GDM1 (cell line): Measurements from ENCODE around the gene LCN1.

Experiments
- DNase-seq: peaks from one replicate; lab custom pipeline; 2025; lab: John Stamatoyannopoulos, UW

Gene LCN1

GRCh38 chr9:135520916-135521607 lies at the start of gene LCN1:
LCN1 (plus strand) TSS chr9:135521440; CDS start chr9:135521498, 58 bp downstream.
- no peak for DNase-seq

GRCh38 chr9:135471791-135472640 lies 49.2 kb upstream of the LCN1 start:
- no peak for DNase-seq

- no peak for DNase-seq
Observed at GRCh38 chr9:135473972-135474543, 47.2 kb upstream of the LCN1 start.

GRCh38 chr9:135474915-135475314 lies 46.3 kb upstream of the LCN1 start:
- DNase-seq = no peak

GRCh38 chr9:135476561-135477355 lies 44.5 kb upstream of the LCN1 start:
- DNase-seq = no peak

- DNase-seq = no peak
Observed at GRCh38 chr9:135478191-135478590, 43.0 kb upstream of the LCN1 start.

- no peak for DNase-seq
Observed at GRCh38 chr9:135478829-135479468, 42.3 kb upstream of the LCN1 start.

GRCh38 chr9:135479469-135480052 lies 41.7 kb upstream of the LCN1 start, which contains the start of gene PPP1R26:
PPP1R26 (plus strand) TSS chr9:135479782; CDS start chr9:135484511, 4,729 bp downstream.
- DNase-seq = no peak

- no peak for DNase-seq
Observed at GRCh38 chr9:135480071-135480939, 40.9 kb upstream of the LCN1 start.

- DNase-seq = no peak
Observed at GRCh38 chr9:135480940-135481310, 40.3 kb upstream of the LCN1 start.

GRCh38 chr9:135482015-135482754 lies 39.1 kb upstream of the LCN1 start:
- DNase-seq = no peak

- no peak for DNase-seq
Observed at GRCh38 chr9:135484460-135485277, 36.6 kb upstream of the LCN1 start.

- DNase-seq = no peak
Observed at GRCh38 chr9:135485385-135485784, 35.9 kb upstream of the LCN1 start.

- DNase-seq = no peak
Observed at GRCh38 chr9:135485832-135486231, 35.4 kb upstream of the LCN1 start.

- DNase-seq = no peak
Observed at GRCh38 chr9:135486267-135487065, 34.8 kb upstream of the LCN1 start.

GRCh38 chr9:135487281-135488012 lies 33.8 kb upstream of the LCN1 start:
- no peak for DNase-seq

- no peak for DNase-seq
Observed at GRCh38 chr9:135488013-135488330, 33.3 kb upstream of the LCN1 start.
